Stimulated activated naive CD8-positive, alpha-beta T cell treated with anti-CD3 and anti-CD28 coated beads, Interleukin-15, amount 100 ng/mL, for 72 hours (primary cell): ENCODE results near the gene EFTUD2.

Experiments used
- ATAC-seq: fragments of 150-1000 bp; cut with Tn5 transposase; 2 replicates; pipeline ENCODE4 v1.10.0; 2021; ENCODE audit warnings: mild to moderate bottlenecking, moderate library complexity
- DNase-seq, 2 donors: peaks; one replicate each; pipeline ENCODE4 v3.0.0; 2021 to 2022
- H3K27ac Mint-ChIP-seq, 2 donors: one replicate each; pipeline ENCODE4 v1.8.0; 2022; ENCODE audit warnings: mild to moderate bottlenecking in 2 of 2, mixed read lengths in 2 of 2, moderate library complexity in 2 of 2
- H3K27me3 Mint-ChIP-seq: one replicate; pipeline ENCODE4 v1.8.0; 2022; ENCODE audit warnings: mixed read lengths
- H3K4me1 Mint-ChIP-seq: one replicate; pipeline ENCODE4 v1.8.0; 2022; ENCODE audit warnings: mild to moderate bottlenecking, mixed read lengths
- H3K4me3 Mint-ChIP-seq, 2 donors: one replicate each; pipeline ENCODE4 v1.8.0; 2022; ENCODE audit warnings: mild to moderate bottlenecking in 2 of 2, mixed read lengths in 2 of 2, moderate library complexity in 1 of 2
- H3K9me3 Mint-ChIP-seq, 2 donors: one replicate each; pipeline ENCODE4 v1.8.0; 2022; ENCODE audit warnings: mixed read lengths in 2 of 2

The EFTUD2 gene

GRCh38 chr17:44859701-44860100, 39.5 kb downstream of the EFTUD2 start:
- ATAC-seq (no peak), DNase-seq (no peak)
- Mint-ChIP-seq H3K27me3 (no peaks in the 10 kb centered on the region), H3K4me3 (no peak overlapping the region), H3K27ac (peak overlapping the region in 1 of 2 donors; percentile 42), H3K9me3 (no peaks in the 10 kb centered on the region), H3K4me1 (no peaks in the 10 kb centered on the region)

DNA sequence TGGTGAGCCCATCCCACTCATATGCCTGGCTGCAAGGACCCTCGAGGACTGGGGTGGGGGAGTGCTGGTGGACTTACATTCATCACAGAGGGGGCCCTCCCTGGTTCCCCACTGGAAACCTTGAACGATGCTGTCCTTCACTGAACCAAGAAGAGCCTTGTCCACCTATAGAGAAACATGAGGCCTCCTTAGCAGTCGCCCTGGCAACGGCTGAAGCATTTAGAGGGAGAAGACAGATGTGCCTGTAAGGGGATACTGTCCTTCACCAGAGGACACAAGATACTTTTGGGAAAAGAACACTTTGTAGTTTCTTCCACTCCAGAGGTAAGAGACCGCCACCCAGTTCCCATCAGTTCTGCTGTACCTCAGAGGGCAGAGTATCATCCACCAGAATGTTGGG, 45.1 kb downstream of the EFTUD2 start:
- no peaks in the 10 kb centered on the region for H3K9me3 Mint-ChIP-seq

GRCh38 chr17:44850612-44851011, 48.6 kb downstream of the EFTUD2 start:
- Mint-ChIP-seq H3K9me3 (no peaks in the 10 kb centered on the region), H3K27me3 (no peaks in the 10 kb centered on the region), H3K4me3 (no peak overlapping the region), H3K27ac (peak overlapping the region; percentile 42 to 89), H3K4me1 (no peaks in the 10 kb centered on the region)
- ATAC-seq, result no peak
- no peak for DNase-seq

More for the DNA sequence above, 45.1 kb downstream of the EFTUD2 start:
- DNase-seq, result no peak
- peak overlapping the region in 1 of 2 donors; percentile 45 for H3K27ac Mint-ChIP-seq
- H3K4me3 Mint-ChIP-seq, result no peak overlapping the region
- H3K4me1 Mint-ChIP-seq, result no peaks in the 10 kb centered on the region
- H3K27me3 Mint-ChIP-seq, result no peaks in the 10 kb centered on the region
- ATAC-seq, result no peak

DNA sequence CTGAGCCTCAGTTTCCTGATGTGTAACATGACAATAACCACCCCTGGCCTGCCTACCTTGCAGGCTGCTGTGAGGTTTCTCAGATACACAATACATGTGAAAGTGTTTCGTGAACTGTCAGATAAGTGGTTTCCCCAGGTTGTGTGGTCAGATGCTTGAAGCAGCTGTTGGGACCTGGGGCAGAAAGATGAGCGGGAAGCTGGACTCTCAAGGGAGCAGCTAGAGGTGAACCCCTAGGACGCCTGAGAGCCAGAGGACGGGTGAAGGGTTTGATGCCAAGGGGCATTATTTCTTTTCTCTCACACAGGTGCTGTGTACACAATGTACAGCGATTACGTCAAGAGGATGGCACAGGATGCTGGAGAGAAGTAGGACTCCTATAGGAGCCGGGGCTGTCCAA, 49.2 kb downstream of the EFTUD2 start:
- no peak overlapping the region for H3K4me3 Mint-ChIP-seq
- peak overlapping the region in 1 of 2 donors; percentile 89 for H3K27ac Mint-ChIP-seq
- no peaks in the 10 kb centered on the region for H3K9me3 Mint-ChIP-seq
- H3K4me1 Mint-ChIP-seq, result no peaks in the 10 kb centered on the region
- H3K27me3 Mint-ChIP-seq, result no peaks in the 10 kb centered on the region
- ATAC-seq (no peak), DNase-seq (no peak)

DNA sequence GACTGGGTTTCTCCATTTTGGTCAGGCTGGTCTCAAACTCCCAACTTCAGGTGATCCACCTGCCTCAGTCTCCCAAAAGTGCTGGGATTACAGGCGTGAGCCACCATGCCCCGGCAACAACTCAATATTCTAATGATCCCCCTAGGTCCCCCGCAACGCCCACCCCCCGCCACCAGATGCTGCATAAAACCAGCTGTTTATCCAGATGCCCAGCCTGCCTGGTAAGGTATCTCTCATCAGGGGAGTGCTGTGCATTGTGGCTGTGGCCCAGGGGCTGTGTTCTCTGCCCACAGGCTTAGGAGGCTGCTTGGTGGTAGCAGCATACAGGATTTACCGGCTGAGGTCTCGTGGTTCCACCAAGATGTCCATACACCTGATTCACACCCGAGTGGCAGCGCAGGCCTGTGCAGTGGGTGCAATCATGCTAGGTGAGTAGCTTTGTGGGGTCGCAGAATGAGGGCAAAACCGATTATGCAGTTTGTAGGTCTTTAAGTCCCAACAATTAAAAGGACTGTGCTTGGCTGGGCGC, 50.2 kb downstream of the EFTUD2 start:
- Mint-ChIP-seq H3K4me1 (no peaks in the 10 kb centered on the region), H3K27ac (no peak overlapping the region), H3K4me3 (no peak overlapping the region), H3K27me3 (no peaks in the 10 kb centered on the region), H3K9me3 (no peaks in the 10 kb centered on the region)
- DNase-seq, result no peak
- ATAC-seq, result no peak

DNA sequence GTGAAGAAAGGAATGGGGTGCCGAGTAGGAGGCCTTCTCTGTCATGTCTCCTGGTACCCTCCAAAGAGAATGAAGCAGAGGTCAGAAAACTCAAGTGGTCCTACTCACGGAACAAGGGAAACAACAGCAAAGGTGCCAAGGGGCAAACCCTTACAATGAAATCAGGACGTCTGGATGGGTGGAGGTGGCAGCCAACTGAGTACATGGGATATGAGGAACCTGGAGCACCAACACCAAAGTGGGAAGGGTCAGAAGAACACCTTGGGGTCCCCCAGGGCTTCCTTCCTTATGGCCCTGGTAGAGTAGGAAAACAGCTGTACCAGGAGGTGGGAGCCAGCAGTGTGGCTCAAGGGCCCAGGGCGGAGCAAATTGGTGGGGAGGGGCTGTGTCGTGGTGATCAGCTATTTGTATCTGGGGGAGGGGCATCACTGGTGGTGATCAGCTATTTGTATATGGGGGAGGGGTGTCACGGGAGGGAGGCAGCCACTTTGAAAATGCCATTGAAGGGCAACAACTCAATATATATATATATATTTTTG, 50.9 kb downstream of the EFTUD2 start:
- Mint-ChIP-seq H3K4me3 (no peak overlapping the region), H3K27me3 (no peaks in the 10 kb centered on the region), H3K27ac (peak overlapping the region; percentile 27 to 62), H3K4me1 (no peaks in the 10 kb centered on the region), H3K9me3 (no peaks in the 10 kb centered on the region)
- no peak for ATAC-seq
- no peak for DNase-seq

DNA sequence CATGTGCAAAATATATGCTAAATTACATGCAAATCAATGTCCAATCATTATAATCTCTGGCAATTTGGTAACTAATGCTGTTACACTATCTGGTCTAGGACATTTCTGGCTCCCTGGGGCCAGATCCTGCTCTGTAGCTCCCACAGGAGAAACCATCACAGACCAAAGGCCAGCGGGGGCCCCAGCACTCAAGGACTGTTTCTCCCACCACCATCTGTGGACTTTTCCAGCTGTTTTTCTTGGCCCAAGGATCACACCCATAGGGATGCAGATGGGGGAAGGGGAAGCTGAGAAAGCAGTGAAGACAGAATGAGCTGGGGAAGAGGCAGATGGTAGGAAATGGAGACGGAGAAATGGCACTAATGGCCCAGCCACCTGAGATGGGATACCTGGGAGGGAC, 51.7 kb downstream of the EFTUD2 start, which contains the start of gene HIGD1B:
Gene HIGD1B (plus strand): TSS at position 298 of the 400 bp plus-strand sequence. CDS start 270 bp downstream, outside the sequence.
- ATAC-seq (no peak), DNase-seq (no peak)
- H3K4me3 Mint-ChIP-seq, result no peak within 1 kb of the TSS
- no peaks in the 10 kb centered on the region for H3K9me3 Mint-ChIP-seq
- H3K27me3 Mint-ChIP-seq, result no peaks in the 10 kb centered on the region
- peak within 1 kb of the TSS; percentile 27 to 62 for H3K27ac Mint-ChIP-seq
- H3K4me1 Mint-ChIP-seq, result no peaks in the 10 kb centered on the region

DNA sequence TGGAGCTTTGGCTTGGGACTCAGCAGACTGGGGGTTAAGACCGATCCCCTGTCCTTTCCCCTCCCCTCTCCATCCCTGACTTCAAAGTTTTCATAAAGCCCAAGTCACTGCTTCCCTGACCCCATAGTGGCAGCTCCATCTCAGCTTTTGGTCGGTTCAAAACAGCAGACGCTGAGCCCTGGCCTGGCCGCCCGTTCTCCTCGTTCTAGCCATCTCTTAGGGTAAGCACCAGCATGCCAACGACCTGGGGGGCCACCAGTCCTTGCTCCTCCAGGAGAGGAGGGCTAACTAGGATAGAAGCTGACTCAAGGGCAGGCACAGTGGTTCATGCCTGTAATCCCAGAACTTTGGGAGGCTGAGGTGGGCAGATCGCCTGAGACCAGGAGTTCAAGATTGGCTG, 53.0 kb downstream of the EFTUD2 start:
- H3K4me1 Mint-ChIP-seq, result peaks cover 3% of the 10 kb centered on the region
- no peak overlapping the region for H3K27ac Mint-ChIP-seq
- no peak for ATAC-seq
- DNase-seq, result no peak
- H3K9me3 Mint-ChIP-seq, result no peaks in the 10 kb centered on the region
- H3K4me3 Mint-ChIP-seq, result no peak overlapping the region
- H3K27me3 Mint-ChIP-seq, result no peaks in the 10 kb centered on the region

DNA sequence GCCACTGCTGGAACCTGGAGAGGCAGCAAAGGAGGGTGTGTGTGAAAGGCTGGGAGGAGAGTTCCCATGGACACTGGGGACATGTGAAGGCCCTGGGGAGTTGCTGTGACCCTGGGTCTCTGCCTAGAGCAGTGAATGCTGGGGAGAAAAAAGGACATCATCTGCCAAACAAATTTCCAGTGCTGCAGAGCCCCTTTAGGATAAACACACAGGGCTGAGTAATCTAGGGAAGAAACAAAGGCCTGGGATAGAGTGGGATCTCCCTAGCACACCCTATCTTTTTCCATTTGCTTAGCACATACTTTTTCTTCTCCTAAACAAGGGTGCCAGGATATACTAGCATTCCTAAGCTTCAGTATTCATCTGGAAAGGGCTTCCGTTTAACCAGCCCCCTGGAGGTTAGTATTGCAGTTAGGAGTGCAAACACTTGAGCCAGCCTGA, 54.8 kb downstream of the EFTUD2 start:
- DNase-seq (no peak), ATAC-seq (no peak)
- no peaks in the 10 kb centered on the region for H3K9me3 Mint-ChIP-seq
- H3K4me1 Mint-ChIP-seq, result peaks cover 13% of the 10 kb centered on the region
- no peak overlapping the region for H3K27ac Mint-ChIP-seq
- no peak overlapping the region for H3K4me3 Mint-ChIP-seq
- H3K27me3 Mint-ChIP-seq, result no peaks in the 10 kb centered on the region

GRCh38 chr17:44842748-44843147, 56.5 kb downstream of the EFTUD2 start:
- DNase-seq, result no peak
- Mint-ChIP-seq H3K27me3 (no peaks in the 10 kb centered on the region), H3K9me3 (no peaks in the 10 kb centered on the region), H3K27ac (peak overlapping the region in 1 of 2 donors; percentile 50), H3K4me1 (peaks cover 13% of the 10 kb centered on the region), H3K4me3 (no peak overlapping the region)
- no peak for ATAC-seq

GRCh38 chr17:44840936-44841335, 58.3 kb downstream of the EFTUD2 start:
- peaks cover 13% of the 10 kb centered on the region for H3K4me1 Mint-ChIP-seq
- H3K27me3 Mint-ChIP-seq, result no peaks in the 10 kb centered on the region
- H3K27ac Mint-ChIP-seq, result peak overlapping the region in 1 of 2 donors; percentile 42
- H3K4me3 Mint-ChIP-seq, result no peak overlapping the region
- H3K9me3 Mint-ChIP-seq, result no peaks in the 10 kb centered on the region
- DNase-seq, result no peak
- peak; percentile 55 for ATAC-seq

DNA sequence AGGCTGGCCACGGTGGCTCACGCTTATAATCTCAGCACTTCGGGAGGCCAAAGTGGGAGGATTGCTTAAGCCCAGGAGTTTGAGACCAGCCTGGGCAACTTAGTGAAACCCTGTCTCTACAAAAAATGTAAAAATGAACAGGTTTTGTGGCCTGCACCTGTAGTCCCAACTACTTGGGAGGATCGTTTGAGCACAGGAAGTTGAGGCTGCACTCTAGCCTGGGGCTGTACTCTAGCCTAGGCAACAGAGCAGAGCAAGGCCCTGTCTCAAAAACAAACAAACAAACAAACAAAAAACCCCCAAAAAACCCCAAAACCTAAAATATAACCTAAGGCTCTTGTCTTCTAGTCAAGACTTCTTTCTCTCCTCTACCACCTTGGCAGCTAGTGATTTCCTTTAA, 59.0 kb downstream of the EFTUD2 start:
- DNase-seq (no peak), ATAC-seq (no peak)
- H3K9me3 Mint-ChIP-seq, result no peaks in the 10 kb centered on the region
- H3K27ac Mint-ChIP-seq, result no peak overlapping the region
- peaks cover 13% of the 10 kb centered on the region for H3K4me1 Mint-ChIP-seq
- H3K4me3 Mint-ChIP-seq, result no peak overlapping the region
- peaks cover 3% of the 10 kb centered on the region for H3K27me3 Mint-ChIP-seq

DNA sequence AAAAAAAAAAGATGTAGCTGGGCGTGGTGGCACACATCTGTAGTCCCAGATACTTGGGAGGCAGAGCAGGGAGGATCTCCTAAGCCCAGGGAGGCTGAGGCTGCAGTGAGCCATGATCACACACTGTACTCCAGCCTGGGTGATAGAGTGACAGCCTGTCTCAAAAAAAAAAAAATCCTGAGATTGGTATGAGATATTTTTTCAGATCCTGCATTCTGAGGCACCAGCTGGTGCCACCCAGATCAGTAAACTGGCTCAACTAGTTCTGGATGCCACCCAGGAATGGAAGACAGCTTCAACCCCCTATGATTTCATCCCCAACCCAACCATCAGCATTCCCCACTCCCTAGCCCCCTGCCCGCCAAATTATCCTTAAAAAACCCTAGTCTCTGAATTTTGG, 62.0 kb downstream of the EFTUD2 start:
- peaks cover 13% of the 10 kb centered on the region for H3K4me1 Mint-ChIP-seq
- DNase-seq (no peak), ATAC-seq (no peak)
- no peak overlapping the region for H3K27ac Mint-ChIP-seq
- H3K9me3 Mint-ChIP-seq, result no peaks in the 10 kb centered on the region
- H3K27me3 Mint-ChIP-seq, result peaks cover 17% of the 10 kb centered on the region
- H3K4me3 Mint-ChIP-seq, result no peak overlapping the region

DNA sequence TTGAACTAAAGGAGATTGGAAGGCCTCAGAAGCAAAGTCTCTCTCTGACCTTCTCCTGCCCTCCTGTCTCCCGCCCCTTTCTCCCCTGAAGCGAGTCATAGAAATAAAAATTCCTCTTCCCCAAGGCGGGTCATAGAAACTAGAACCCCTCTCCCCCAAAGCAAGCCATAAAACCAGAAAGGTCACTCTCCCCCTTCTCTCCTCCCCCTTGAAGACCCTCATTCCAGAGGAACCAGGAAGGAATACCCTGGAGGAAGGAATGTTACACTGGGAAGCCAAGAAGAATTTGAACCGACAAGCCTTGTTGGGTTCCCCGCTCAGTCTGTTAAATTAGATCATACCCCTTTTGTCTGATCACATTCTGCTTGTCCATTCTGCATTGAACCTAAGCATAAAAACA, 66.4 kb downstream of the EFTUD2 start:
- H3K4me1 Mint-ChIP-seq, result peaks cover 16% of the 10 kb centered on the region
- H3K4me3 Mint-ChIP-seq, result no peak overlapping the region
- peaks cover 54% of the 10 kb centered on the region for H3K27me3 Mint-ChIP-seq
- no peak overlapping the region for H3K27ac Mint-ChIP-seq
- ATAC-seq (no peak), DNase-seq (no peak)
- H3K9me3 Mint-ChIP-seq, result no peaks in the 10 kb centered on the region

DNA sequence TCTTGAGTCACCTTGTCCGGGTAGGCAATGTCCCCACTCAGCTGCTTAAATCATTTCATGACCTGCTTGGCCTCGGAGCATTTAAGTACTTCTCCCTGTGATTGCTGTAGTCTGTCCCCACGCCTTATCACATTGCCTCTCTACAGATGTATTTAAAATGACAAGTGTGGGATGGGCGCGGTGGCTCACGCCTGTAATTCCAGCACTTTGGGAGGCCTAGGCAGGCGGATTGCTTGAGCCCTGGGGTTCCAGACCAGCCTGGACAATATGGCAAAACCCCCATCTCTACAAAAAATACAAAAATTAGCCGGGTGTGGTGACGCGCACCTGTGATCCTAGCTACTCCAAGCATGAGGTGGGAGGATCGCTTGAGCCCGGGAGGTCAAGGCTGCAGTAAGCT, 67.9 kb downstream of the EFTUD2 start:
- Mint-ChIP-seq H3K4me3 (no peak overlapping the region), H3K27me3 (peaks cover 68% of the 10 kb centered on the region)
- no peak for ATAC-seq

DNA sequence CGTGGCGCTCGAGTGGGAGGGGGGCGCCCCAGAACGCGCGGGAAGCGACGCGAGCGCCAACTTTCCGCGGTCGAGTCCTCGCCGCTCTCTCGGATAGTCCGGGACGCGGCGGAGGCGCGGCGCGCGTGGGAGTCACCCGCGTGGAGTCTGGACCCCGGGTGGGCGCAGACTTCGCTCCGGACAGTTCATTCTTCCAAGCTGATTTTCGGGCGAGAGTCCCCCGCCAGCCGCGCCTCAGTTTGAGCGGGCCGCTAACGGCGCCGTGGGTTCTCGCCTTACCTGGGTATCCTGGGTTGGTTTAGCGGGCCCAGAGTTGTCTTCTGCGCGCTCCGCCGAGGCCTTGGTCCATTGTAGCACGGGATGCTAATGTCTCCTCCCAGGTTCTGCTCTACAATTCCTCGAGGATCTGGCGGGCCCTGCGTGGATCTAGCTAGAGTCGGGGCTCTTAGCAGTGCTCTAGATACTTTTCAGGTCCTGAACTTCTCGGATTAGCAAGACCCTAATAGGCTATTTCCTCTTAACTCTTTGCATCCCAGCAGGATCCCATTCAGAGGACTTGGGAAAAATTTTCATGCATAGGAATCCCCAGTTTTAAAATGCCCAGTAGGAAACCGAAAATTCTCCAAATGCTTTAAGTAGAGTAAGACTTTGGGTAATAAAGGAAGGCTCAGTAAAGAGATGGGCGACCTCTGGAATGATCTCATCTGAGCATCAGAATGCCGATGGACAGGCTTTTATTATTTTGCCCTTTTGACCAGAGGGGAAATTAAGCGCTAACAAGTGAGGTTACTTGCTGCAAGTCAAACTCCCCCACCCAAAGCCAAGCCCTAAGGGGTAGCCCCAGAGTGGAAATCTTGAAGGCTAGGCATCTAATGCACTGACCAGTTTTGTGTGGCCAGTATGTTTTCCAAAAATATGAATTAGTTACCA, 68.6 kb downstream of the EFTUD2 start:
- H3K4me3 Mint-ChIP-seq, result peak overlapping the region; percentile 68 to 77
- H3K27ac Mint-ChIP-seq, result no peak overlapping the region
- peak; percentile 8 to 17 for DNase-seq
- peaks cover 16% of the 10 kb centered on the region for H3K4me1 Mint-ChIP-seq
- no peaks in the 10 kb centered on the region for H3K9me3 Mint-ChIP-seq
- peaks cover 68% of the 10 kb centered on the region for H3K27me3 Mint-ChIP-seq
- peak; percentile 29 for ATAC-seq

More for the DNA sequence above, 67.9 kb downstream of the EFTUD2 start:
- Mint-ChIP-seq H3K9me3 (no peaks in the 10 kb centered on the region), H3K4me1 (peaks cover 16% of the 10 kb centered on the region), H3K27ac (no peak overlapping the region)
- DNase-seq, result no peak
